Liver (tissue), 9 donors: ENCODE measurements around the gene RUNDC3A. TPM values are rescaled to one million over a fixed set of nuclear protein-coding genes. Genes with fewer than 3 reads are reported as not detected.

Source experiments
- DNase-seq: peaks from one replicate; pipeline ENCODE4 v3.0.0-alpha.2; 2017; ENCODE audit warnings: low spot score
- H3K27ac ChIP-seq, 2 donors: one replicate each; pipeline ENCODE4 v1.7.0; 2013; ENCODE audit warnings: inconsistent platforms in 2 of 2, low read length in 2 of 2, control low read depth in 1 of 2, low read depth in 1 of 2, mild to moderate bottlenecking in 1 of 2
- H3K27me3 ChIP-seq, 4 donors: one replicate each; pipeline versions ENCODE4 v1.6.1 to v1.7.0; 2013; ENCODE audit warnings: low read length in 3 of 4, inconsistent platforms in 1 of 4, mild to moderate bottlenecking in 1 of 4, moderate library complexity in 1 of 4; ENCODE audit not compliant: control insufficient read depth in 4 of 4, insufficient read depth in 4 of 4
- H3K36me3 ChIP-seq, 4 donors: one replicate each; pipeline versions ENCODE4 v1.6.1 to v1.7.0; 2013; ENCODE audit warnings: low read length in 3 of 4, mild to moderate bottlenecking in 3 of 4, low read depth in 1 of 4, moderate library complexity in 1 of 4; ENCODE audit not compliant: control insufficient read depth in 4 of 4, insufficient read depth in 3 of 4
- H3K4me1 ChIP-seq, 4 donors: one replicate each; pipeline versions ENCODE4 v1.6.1 to v1.7.0; 2013; ENCODE audit warnings: low read length in 3 of 4, mild to moderate bottlenecking in 3 of 4, moderate library complexity in 1 of 4; ENCODE audit not compliant: control insufficient read depth in 4 of 4, insufficient read depth in 4 of 4
- H3K4me3 ChIP-seq, 3 donors: one replicate each; pipeline versions ENCODE4 v1.6.1 to v1.7.0; 2013; ENCODE audit warnings: low read length in 3 of 3, control low read depth in 1 of 3, low read depth in 1 of 3, mild to moderate bottlenecking in 1 of 3
- H3K9ac ChIP-seq, 2 donors: one replicate each; pipeline ENCODE4 v1.7.0; 2013; ENCODE audit warnings: low read length in 2 of 2, mild to moderate bottlenecking in 2 of 2, moderate library complexity in 2 of 2, control low read depth in 1 of 2, low read depth in 1 of 2
- H3K9me3 ChIP-seq, 4 donors: one replicate each; pipeline versions ENCODE4 v1.6.1 to v1.7.0; 2013; ENCODE audit warnings: low read length in 3 of 4; ENCODE audit not compliant: control insufficient read depth in 4 of 4
- ATF3 ChIP-seq: IDR thresholded peaks from 2 replicates; pipeline ENCODE4 v1.6.1; 2016; ENCODE audit warnings: antibody characterized with exemption
- EGR1 ChIP-seq, 2 donors: IDR thresholded peaks; 2 replicates each; pipeline ENCODE4 v1.6.1; 2016 to 2018; ENCODE audit warnings: antibody characterized with exemption in 2 of 2, low read depth in 2 of 2
- FOXA1 ChIP-seq: IDR thresholded peaks from 2 replicates; pipeline ENCODE4 v1.6.1; 2016; ENCODE audit warnings: antibody characterized with exemption
- FOXA2 ChIP-seq: IDR thresholded peaks from 2 replicates; pipeline ENCODE4 v1.6.1; 2016; ENCODE audit warnings: antibody characterized with exemption
- GABPA ChIP-seq, 2 donors: IDR thresholded peaks in 1 of 2; conservative IDR thresholded peaks in 1 of 2; 2 replicates each; pipeline ENCODE4 v1.6.1; 2016; ENCODE audit warnings: antibody characterized with exemption in 2 of 2, mild to moderate bottlenecking in 1 of 2, moderate library complexity in 1 of 2
- HNF4G ChIP-seq: IDR thresholded peaks from 2 replicates; pipeline ENCODE4 v1.6.1; 2016; ENCODE audit warnings: antibody characterized with exemption
- JUND ChIP-seq, 2 donors: IDR thresholded peaks; 2 replicates each; pipeline ENCODE4 v1.6.1; 2016; ENCODE audit warnings: antibody characterized with exemption in 2 of 2
- MAX ChIP-seq: IDR thresholded peaks from 2 replicates; pipeline ENCODE4 v1.6.1; 2016; ENCODE audit warnings: antibody characterized with exemption
- RAD21 ChIP-seq, 2 donors: IDR thresholded peaks; 2 replicates each; pipeline ENCODE4 v1.6.1; 2016; ENCODE audit warnings: antibody characterized with exemption in 2 of 2, mild to moderate bottlenecking in 2 of 2
- REST ChIP-seq: IDR thresholded peaks from 2 replicates; pipeline ENCODE4 v1.6.1; 2016; ENCODE audit warnings: antibody characterized with exemption, mild to moderate bottlenecking
- SP1 ChIP-seq: IDR thresholded peaks from 2 replicates; pipeline ENCODE4 v1.6.1; 2018; ENCODE audit warnings: antibody characterized with exemption, mild to moderate bottlenecking
- TAF1 ChIP-seq: conservative IDR thresholded peaks from 2 replicates; pipeline ENCODE4 v1.6.1; 2016; ENCODE audit warnings: antibody characterized with exemption, mild to moderate bottlenecking
- YY1 ChIP-seq: IDR thresholded peaks from 2 replicates; pipeline ENCODE4 v1.6.1; 2016; ENCODE audit warnings: antibody characterized with exemption, mild to moderate bottlenecking
- ZBTB33 ChIP-seq: IDR thresholded peaks from 2 replicates; pipeline ENCODE4 v1.6.1; 2016; ENCODE audit warnings: antibody characterized with exemption
- WGBS: extraction: QIAGEN DNeasy Blood & Tissue Kit; methylation state at CpG from one replicate; pipeline ENCODE4 v1.1.7; 2013; 5-methylcytosine and 5-hydroxymethylcytosine counted together
- polyA plus RNA-seq, 2 donors: library from polyadenylated mRNA; stranded (reverse) in 1 of 2; unstranded in 1 of 2; fragments of 200-250 nt in 1 of 2; fragments of >200 nt in 1 of 2; fragmentation: Nextera tagmentation in 1 of 2; extraction: Ambion mirVana in 1 of 2; gene quantifications; one replicate each; pipeline versions ENCODE4 v1.2.1 to v1.2.3, GENCODE V29; 2013 to 2015
- total RNA-seq, 2 donors: library from RNA; depleted of rRNA; stranded (reverse); fragments of >200 nt; gene quantifications; one replicate each; pipeline ENCODE4 v1.2.3, GENCODE V29; 2014
- donor health status: healthy.
- donor health status: healthy.
- donor health status: healthy.
- donor health status: healthy.
- donor health status: healthy.

RUNDC3A gene
- total and polyA plus RNA-seq, 4 donors, result 0.05 to 17.0 (median 0.06) TPM; not detected in 1

- no peak for TF ChIP-seq REST
Measured at GRCh38 chr17:44323359-44324091, 15.1 kb downstream of the RUNDC3A start (continued).

- Histone ChIP-seq H3K9me3 (no peaks in the 10 kb centered on the region), H3K9ac (peak overlapping the region; percentile 54 to 81), H3K36me3 (peaks cover 2 to 28% (median 10%) of the 10 kb centered on the region in 4 donors), H3K27me3 (no peaks in the 10 kb centered on the region), H3K27ac (peak overlapping the region; percentile 45 to 76), H3K4me3 (peak overlapping the region; percentile 76 to 92 (median 87)), H3K4me1 (peaks cover 5 to 27% (median 12%) of the 10 kb centered on the region in 4 donors)
- WGBS, result 1% methylated on average over 38 of the region's 38 CpGs
- no peak for DNase-seq
- no peak for TF ChIP-seq GABPA (IDR thresholded peaks at IDR 0.05 in 1 of 2, conservative IDR thresholded peaks at IDR 0.05 in 1 of 2)
- no peak for TF ChIP-seq RAD21 (IDR thresholded peaks at IDR 0.05)
- no peak for TF ChIP-seq MAX
- TF ChIP-seq TAF1, result no peak
- TF ChIP-seq HNF4G, result no peak
- TF ChIP-seq ATF3, result no peak
- TF ChIP-seq FOXA2, result no peak
- no peak for TF ChIP-seq JUND (IDR thresholded peaks at IDR 0.05)
- TF ChIP-seq FOXA1, result no peak
- no peak for TF ChIP-seq ZBTB33
- TF ChIP-seq EGR1 (IDR thresholded peaks at IDR 0.05; ENCODE audit: low read depth in 2 of 2), result no peak
- TF ChIP-seq SP1, result no peak
- TF ChIP-seq REST, result no peak
- TF ChIP-seq YY1, result no peak
Measured at GRCh38 chr17:44324092-44324570, 15.7 kb downstream of the RUNDC3A start.
